ENCODE data around the gene TMEM259. TPM values are rescaled to one million over a fixed set of nuclear protein-coding genes. Genes with fewer than 3 reads are reported as not detected.

The TMEM259 gene
- total and polyA plus RNA-seq, 9 of the 15 experiments (the other 6 are each of a cell fraction or from before 2014, with no cell fraction given) = 0.52 to 231 (median 63.6) TPM

DNA sequence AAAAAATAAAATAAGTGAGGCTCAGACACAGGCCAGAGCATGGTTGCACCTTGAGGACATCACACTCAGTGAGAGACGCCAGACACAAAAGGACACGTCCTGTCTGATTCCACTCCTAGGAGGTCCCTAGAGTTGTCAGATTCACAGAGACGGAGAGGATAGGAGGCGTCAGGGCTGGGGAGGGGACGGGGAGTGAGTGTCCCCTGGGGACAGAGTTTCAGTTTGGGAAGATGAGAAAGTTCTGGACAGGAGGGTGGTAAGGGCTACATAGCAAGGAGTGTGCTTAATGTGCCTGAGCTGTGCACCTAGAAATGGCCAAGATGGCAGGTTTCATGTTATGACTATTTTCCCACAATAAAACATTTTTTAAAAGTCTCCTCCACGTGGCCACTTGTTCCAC lies 22.9 kb downstream of the TMEM259 start (continued):
- TF ChIP-seq ZBTB5 (IDR thresholded peaks at IDR 0.05) (no peak), POLR2AphosphoS2 (IDR thresholded peaks at IDR 0.05; ENCODE audit: low read length) (no peak), MEF2D (tag; conservative IDR thresholded peaks at IDR 0.05; ENCODE audit: low read depth) (no peak), COPS2 (conservative IDR thresholded peaks at IDR 0.05) (no peak)

- Histone ChIP-seq H3K79me2 (ENCODE audit: control insufficient read depth, insufficient read depth, low read length) (no peaks in the 10 kb centered on the region), H2AFZ (ENCODE audit: low read depth, low read length) (no peak overlapping the region), H3K9me1 (ENCODE audit: control insufficient read depth, insufficient read depth, low read length) (peaks cover 3% of the 10 kb centered on the region), H3K27ac (ENCODE audit: extremely low read depth, low read depth, low read length) (no peak overlapping the region), H3K9ac (ENCODE audit: insufficient read depth in 1 of 2, low read depth in 2 of 2, low read length in 2 of 2) (peak overlapping the region in 1 of 2 experiments; percentile 87; a peak in 3 of 4 replicates), H3K4me3 (no peak overlapping the region), H3K27me3 (ENCODE audit: control insufficient read depth in 2 of 2, insufficient read depth in 2 of 2, low read length in 2 of 2) (no peaks in the 10 kb centered on the region), H3K4me1 (replicated peaks in 1 of 2; ENCODE audit: control insufficient read depth in 2 of 2, insufficient read depth in 2 of 2, low read length in 2 of 2) (peaks cover 9 to 77% of the 10 kb centered on the region in 2 experiments), H3K36me3 (ENCODE audit: control insufficient read depth, insufficient read depth, low read length) (peaks cover 38% of the 10 kb centered on the region; the same call in 1 of the 3 replicates), H3K9me3 (replicated peaks; ENCODE audit: control insufficient read depth, insufficient read depth, low read depth, low read length) (no peaks in the 10 kb centered on the region), H3K4me2 (ENCODE audit: insufficient read depth, low read length) (peak overlapping the region; percentile 54), H4K20me1 (replicated peaks; ENCODE audit: control insufficient read depth, insufficient read depth, low read length) (no peaks in the 10 kb centered on the region; the same call in 1 of the 2 replicates)
- peak; percentile 65 for FAIRE-seq
- BruUV-seq (replicated peaks) = no TSS peak
- WGBS (ENCODE audit: insufficient coverage, low coverage, missing lambda C conversion rate) = 22% methylated on average over 57 of the region's 64 CpGs
- in situ Hi-C loops (cut with MboI) = no loop called here
- ChIA-PET POLR2A (interaction anchor here (0.6 to 2.8 kb wide), 6 partner anchors 12 to 273 kb away, joined by 3 to 10 read pairs (median 4); partner anchors contain the start of genes CIRBP and WDR18), CTCF (ENCODE audit: low intra/inter-chr PET ratio) (no interaction called here)
- peak; percentile 64 for ATAC-seq
- peak; percentile 74 to 82 (median 79) for DNase-seq (ENCODE audit: extremely low read depth in 1 of 4, low spot score in 3 of 4)
- intact Hi-C loops (cut with micrococcal nuclease) = no loop called here
- TF ChIP-seq RHOXF2B (CRISPR knock-in tag; conservative IDR thresholded peaks at IDR 0.05) (no peak), RBM25 (IDR thresholded peaks at IDR 0.05; ENCODE audit: low read depth, low read length, severe bottlenecking) (no peak), HDAC2 (IDR thresholded peaks at IDR 0.05) (no peak), SRSF3 (IDR thresholded peaks at IDR 0.05; ENCODE audit: insufficient read depth, low read length) (no peak), MTA1 (IDR thresholded peaks at IDR 0.05; ENCODE audit: borderline replicate concordance) (0 out of 2 replicates have a peak, but pooled peaks have one; percentile 34), ZBTB7A (IDR thresholded peaks at IDR 0.05; ENCODE audit: borderline replicate concordance, control insufficient read depth, low read depth, low read length) (peak; percentile 77; the same call in 1 of the 2 replicates), KAT7 (CRISPR knock-in tag; IDR thresholded peaks at IDR 0.05; ENCODE audit: borderline replicate concordance) (no peak), NRF1 (conservative IDR thresholded peaks at IDR 0.05 in 1 of 2, IDR thresholded peaks at IDR 0.05 in 1 of 2) (peak; percentile 74 to 79), JUND (IDR thresholded peaks at IDR 0.05; ENCODE audit: borderline replicate concordance, low read depth, low read length) (peak; percentile 99), JUND (tag; IDR thresholded peaks at IDR 0.05; ENCODE audit: borderline replicate concordance, low read depth, low read length) (peak; percentile 94), KLF1 (tag; IDR thresholded peaks at IDR 0.05) (no peak), BRF1 (IDR thresholded peaks at IDR 0.05; ENCODE audit: borderline replicate concordance, extremely low read depth, insufficient read length) (no peak), RBM22 (IDR thresholded peaks at IDR 0.05; ENCODE audit: low read depth, low read length, poor library complexity, severe bottlenecking) (peak; percentile 84)
- TF ChIP-seq, protein P1, sequence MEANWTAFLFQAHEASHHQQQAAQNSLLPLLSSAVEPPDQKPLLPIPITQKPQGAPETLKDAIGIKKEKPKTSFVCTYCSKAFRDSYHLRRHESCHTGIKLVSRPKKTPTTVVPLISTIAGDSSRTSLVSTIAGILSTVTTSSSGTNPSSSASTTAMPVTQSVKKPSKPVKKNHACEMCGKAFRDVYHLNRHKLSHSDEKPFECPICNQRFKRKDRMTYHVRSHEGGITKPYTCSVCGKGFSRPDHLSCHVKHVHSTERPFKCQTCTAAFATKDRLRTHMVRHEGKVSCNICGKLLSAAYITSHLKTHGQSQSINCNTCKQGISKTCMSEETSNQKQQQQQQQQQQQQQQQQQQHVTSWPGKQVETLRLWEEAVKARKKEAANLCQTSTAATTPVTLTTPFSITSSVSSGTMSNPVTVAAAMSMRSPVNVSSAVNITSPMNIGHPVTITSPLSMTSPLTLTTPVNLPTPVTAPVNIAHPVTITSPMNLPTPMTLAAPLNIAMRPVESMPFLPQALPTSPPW (CRISPR knock-in tag; IDR thresholded peaks at IDR 0.05) = peak; percentile 52
Measured at GRCh38 chr19:996051-996838, 24.7 kb downstream of the TMEM259 start.
